ENCODE results near the gene TMEM198. TPM values are rescaled to one million over a fixed set of nuclear protein-coding genes. Genes with fewer than 3 reads are reported as not detected.

TMEM198 gene
- total RNA-seq, 1 donor from 2014 or later: not detected

DNA sequence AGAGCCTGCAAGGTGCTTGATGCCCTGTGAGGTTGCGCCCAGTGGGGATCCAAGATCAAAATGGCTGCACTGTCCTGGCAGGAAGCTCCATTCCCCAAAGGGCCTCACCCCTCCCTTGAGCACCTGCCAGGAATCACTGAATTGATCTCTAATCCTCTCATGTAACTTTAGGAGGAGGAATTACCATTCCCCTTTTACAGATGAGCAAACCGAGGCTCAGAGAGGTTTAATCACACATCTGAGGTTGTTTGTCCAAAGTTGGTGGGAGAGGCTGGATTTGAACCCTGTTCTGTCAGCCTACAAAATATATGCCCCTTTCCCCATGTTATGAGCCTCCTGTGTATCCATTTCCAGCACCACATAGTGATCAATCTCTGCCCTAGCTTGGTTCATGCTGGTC is 19.0 kb upstream of the TMEM198 start:
- no peak for DNase-seq (ENCODE audit: low read depth, low spot score)

DNA sequence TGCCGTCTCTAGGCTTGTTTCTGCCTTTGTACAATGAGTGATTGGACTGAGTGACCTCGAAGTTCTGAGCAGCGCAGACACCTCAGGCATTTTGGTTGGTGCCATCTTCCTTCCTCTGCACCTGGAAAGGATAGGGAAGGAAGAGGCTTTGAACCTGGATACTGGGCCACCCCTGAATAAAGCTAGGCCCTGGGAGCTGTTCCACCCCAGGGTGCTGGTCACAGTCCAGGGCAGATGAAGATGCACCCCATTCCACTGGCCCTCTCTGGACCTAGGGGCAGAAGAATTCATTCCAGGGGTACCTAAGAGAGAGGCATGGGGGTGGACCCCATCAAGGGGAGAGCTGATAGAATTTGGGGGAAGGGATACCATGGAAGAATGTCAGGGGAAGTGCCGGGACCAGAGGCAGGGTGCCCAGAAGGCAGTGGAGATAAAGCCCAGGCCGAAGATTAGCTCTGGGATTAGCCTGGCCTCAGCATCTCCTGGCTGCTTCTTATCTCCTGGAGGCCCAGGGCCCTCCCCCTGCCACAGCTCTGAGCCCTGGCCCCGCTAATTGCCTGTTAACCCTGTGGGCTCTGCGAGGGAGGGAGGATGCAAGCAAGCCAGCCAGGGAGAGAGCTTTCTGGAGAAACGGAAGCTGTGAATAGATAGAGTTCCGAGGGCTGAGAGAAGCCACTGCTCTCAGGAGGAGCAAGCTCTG is 18.1 kb upstream of the TMEM198 start:
- no peak for DNase-seq (ENCODE audit: low read depth, low spot score)

DNA sequence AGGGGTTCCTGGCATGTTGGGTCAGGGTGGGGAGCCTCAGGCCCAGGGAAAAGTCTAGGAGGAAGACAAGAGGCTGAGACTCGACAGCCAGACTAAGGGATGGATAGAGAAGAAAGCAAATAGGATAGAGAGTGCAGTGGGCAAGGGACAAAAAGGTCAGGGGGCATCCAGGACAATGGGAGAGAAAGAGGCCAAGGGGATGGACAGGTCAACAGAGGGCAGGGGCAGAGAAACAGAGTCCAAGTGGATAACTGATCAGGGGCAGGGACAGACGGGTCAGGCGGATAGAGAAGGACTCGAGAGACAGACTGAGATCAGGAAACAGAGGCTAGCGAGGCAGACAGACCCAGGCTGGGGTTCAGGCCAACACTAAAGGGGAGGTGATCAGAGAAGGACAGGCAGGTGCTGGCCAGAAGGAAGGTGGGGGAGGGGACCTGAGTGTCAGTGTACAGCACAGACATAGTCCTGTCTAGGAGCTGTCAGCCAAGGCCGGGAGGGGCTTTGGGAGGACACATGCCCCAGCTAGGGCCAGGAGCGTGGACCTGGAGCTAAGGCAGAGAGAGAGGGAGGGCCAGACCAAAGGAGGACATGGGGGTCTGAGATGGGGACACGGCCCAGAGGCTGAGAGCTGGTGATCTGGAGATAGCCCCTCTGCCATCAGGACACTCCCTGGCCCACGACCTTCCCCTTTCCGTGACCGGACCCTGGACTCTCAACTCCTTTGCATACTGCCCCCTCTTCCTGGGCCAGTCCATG is 17.3 kb upstream of the TMEM198 start:
- DNase-seq (ENCODE audit: low read depth, low spot score): no peak

DNA sequence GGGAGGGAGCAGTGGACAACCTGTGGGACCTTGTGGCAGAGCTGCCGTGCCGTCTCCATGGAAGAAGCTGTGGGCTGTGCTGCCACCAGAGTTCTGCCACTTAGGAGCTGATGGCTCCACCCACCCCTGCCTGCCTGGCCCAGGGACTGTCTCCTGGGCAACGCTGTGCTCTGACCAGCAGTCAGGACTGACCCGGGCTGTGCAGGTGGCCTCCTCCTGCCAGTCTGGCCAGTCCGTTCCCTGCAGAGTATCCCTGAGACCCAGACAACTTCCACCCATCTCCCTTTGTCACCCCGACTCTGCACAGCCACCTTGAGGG is 16.8 kb upstream of the TMEM198 start:
- DNase-seq (ENCODE audit: low read depth, low spot score): no peak

DNA sequence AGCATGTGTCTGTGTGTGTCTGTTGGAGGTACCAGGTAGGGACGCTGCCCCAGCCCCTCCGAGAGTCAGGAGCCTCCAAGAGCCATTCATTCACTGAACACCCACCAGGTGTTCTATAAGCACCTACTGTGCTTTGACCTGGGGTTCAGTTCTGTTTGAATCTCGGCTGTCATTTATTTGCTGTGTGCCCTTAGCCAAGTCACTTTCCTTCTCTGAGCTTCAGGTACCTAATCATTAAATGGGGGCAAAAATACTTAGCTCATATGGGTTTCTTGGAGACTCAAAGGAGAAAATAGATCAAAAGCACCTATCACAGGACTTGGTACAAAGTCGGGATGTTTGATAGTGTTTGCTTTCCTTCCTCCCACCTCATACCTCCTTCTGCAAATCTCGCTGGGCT is 16.4 kb upstream of the TMEM198 start:
- DNase-seq (ENCODE audit: low read depth, low spot score): no peak

DNA sequence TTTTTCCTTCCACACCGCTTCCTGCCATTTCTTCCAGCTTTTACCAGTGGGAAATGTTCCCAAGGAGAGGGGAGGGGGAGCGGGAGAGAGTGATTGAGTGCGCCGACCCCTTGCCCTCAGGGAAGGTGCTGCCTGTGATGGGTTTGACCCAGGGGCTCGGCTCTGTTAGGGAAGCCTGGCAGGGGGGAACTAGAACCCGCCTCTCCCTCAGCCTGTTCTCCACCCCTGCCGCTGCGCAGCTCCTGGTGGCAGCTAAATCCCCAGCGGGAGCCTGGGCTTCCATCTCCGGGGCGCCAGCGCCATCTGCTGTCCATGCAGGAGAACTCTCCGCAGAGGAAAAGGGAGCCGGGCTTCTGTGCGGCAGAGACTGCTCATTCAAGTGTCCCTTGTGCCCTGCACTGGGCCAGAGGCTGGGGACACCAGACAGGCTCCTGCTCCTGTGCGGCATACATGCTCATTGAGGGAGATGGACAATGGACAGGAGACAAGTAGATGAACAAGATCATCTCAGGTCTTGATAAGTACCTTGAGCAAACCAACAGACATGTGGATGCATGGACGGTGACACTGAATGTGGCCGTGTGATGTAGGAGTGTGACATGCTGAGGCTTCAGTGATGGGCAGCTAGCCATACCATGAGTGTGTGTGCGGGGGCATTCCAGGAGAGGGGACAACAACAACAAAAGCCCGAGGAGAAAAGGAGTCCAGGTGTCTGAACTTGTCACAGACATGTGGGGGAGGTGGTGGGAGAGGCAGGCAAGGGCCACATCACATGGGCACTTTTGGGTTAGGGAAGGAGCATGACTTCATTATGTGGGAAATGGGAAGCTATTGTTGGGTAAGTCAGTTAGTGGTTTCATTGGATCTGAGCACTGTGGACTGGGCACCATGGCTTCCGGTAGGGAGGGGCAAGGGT is 13.5 kb upstream of the TMEM198 start:
- peak; percentile 35 for DNase-seq (ENCODE audit: low read depth, low spot score)

DNA sequence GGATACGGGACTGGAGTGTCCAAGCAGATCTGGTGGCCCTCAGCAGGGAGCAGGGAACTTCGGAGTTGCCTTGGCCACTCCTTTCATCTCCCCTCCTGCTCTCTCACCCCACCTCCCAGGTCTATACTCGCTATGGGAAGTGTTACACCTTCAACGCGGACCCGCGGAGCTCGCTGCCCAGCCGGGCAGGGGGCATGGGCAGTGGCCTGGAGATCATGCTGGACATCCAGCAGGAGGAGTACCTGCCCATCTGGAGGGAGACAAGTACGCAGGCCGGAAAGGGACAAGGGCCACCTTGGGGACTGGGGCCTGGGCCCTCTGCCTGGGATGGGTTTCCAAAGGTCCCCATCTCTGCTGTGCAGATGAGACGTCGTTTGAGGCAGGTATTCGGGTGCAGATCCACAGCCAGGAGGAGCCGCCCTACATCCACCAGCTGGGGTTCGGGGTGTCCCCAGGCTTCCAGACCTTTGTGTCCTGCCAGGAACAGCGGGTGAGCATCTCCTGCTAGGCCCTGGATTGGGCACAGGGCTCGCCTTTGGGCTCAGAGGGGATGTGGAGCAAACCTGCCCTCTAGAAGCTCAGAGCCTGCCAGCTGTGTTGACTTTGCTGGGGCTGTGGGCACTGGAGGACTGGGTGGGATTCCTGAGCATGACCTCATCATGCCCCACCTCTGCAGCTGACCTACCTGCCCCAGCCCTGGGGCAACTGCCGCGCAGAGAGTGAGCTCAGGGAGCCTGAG is 12.0 kb upstream of the TMEM198 start:
- no peak for DNase-seq (ENCODE audit: low read depth, low spot score)

DNA sequence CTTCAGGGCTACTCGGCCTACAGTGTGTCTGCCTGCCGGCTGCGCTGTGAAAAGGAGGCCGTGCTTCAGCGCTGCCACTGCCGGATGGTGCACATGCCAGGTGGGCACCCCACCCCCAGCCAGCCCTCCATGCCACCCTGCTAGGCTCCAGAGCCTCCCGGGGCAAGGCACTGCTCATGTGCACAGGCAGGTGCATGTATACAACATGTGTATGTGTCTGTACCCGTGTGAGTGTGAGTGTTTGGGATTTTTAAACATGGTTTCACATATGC is 11.5 kb upstream of the TMEM198 start:
- DNase-seq (ENCODE audit: low read depth, low spot score): no peak

DNA sequence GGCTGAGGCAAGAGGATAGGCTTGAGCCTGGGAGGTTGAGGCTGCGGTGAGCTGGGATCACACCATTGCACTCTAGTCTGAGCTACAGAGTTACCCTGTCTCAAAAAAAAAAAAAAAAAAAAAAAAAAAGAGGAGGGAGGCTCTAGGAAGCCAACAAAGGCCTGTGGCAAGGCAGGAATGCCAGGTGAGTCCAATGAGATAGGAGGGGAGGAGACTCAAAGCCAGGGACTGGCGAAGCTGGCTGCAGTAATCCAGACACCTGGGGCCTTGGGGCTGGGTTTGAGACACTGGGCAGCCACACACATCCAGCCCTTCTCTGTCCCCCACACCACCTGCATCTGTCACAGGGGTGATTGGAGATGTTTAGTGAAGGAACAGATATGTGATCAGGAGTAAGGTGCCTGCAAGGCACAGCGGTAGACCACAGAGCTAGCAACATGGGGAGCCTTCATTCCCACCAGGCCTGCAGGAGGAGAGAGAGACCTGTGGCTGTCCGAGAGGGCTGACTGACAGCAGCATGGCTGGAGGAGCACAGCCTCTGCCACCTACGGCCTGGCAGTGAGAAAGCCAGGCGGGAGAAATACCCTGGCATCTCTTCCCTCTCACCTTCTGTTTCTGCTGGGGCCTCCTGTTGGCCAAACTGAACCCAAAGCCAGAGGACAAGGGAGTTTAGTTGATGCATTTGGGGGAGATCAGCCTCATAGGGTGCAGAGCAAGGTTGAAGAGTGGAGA is 9.7 kb upstream of the TMEM198 start:
- no peak for DNase-seq (ENCODE audit: low read depth, low spot score)

DNA sequence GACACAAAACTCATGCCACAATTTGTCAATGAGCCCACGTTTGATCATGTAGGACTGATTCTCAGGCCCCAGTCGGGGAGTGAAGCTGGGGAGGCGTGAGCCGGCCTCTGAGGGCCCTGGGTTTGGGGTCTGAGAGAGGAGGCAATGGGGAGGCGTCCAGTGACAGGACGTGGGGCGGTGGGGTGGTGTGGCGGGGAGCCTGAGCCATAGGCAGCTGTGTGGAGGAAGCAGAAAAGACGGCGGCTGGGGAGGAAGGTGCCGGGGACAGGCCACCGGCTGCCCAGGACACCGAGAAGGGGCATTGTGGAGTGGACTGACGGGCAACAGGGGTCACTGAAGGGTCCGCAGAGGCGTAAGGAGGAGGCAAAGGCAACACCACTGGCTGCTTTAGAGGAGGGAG is 7.4 kb upstream of the TMEM198 start:
- no peak for DNase-seq (ENCODE audit: low read depth, low spot score)

DNA sequence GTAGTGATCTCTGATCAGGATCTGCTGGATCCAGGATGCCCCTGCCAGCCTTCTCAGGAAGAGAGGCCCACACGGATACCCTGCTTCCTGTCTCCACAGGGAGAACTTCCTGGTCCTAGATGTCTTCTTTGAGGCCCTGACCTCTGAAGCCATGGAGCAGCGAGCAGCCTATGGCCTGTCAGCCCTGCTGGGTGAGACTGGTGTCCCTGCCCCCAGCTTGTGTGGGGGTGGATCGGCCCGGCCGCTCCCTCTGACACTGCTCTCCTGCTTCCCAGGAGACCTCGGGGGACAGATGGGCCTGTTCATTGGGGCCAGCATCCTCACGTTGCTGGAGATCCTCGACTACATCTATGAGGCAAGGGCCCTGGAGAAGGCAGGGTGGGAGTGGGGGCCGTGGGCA is 6.9 kb upstream of the TMEM198 start:
- no peak for DNase-seq (ENCODE audit: low read depth, low spot score)

DNA sequence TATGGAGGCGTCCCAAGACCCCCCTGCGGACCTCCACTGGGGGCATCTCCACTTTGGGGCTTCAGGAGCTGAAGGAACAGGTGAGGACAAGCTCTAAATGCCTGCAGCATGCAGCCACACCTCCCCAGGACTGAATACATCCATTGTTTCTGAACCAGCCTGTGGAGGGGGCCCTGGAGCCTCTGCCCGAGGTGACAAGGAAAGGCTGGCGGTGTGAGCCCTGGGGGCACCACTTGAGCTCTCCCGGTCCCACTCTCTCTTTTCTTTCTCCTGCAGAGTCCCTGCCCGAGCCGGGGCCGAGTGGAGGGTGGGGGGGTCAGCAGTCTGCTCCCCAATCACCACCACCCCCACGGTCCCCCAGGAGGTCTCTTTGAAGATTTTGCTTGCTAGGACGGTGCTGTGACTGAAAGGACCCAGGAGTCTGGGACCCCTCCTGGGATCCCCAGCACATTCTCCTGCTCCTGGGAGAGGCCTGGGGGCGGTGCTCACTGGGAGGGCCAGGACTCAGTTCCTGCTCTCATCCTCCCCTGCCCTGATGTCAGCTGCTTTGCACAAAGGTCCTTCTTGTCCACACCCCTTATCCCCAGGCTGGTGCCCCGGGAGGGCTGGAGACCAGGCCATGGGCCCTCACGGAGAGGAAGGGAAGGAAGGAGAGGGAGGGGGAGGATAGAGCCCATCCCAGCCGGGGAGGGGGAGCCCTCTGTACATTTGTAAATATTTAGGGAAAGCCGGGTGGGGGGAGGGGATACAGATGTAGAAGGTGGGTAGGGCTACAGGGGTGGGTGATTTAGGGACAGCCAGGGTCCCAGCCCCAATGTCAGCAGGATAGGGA is 6.0 kb upstream of the TMEM198 start:
- no peak for DNase-seq (ENCODE audit: low read depth, low spot score)

DNA sequence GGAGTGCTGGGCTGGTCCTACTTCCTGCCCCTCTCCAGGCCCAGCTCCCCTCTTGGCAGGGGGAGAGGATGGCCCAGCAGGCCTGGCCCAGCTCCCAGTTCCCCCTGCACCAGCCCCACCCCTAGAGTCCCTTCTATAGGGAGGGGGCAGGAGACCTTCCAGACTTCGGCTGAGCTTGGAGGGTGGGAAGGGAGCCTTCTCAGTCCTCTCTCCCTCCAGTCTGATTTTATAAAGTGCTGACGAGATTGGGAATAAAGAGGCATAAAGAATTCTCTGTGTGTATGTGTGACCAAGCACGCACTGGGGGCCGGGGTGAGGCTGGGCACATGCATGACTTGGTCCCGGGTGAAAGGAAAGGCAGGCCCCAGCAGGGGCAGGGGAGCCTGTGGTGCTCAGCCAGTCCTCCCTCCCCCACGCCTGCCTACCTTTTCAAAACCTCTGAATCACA is 5.3 kb upstream of the TMEM198 start:
- DNase-seq (ENCODE audit: low read depth, low spot score): no peak

DNA sequence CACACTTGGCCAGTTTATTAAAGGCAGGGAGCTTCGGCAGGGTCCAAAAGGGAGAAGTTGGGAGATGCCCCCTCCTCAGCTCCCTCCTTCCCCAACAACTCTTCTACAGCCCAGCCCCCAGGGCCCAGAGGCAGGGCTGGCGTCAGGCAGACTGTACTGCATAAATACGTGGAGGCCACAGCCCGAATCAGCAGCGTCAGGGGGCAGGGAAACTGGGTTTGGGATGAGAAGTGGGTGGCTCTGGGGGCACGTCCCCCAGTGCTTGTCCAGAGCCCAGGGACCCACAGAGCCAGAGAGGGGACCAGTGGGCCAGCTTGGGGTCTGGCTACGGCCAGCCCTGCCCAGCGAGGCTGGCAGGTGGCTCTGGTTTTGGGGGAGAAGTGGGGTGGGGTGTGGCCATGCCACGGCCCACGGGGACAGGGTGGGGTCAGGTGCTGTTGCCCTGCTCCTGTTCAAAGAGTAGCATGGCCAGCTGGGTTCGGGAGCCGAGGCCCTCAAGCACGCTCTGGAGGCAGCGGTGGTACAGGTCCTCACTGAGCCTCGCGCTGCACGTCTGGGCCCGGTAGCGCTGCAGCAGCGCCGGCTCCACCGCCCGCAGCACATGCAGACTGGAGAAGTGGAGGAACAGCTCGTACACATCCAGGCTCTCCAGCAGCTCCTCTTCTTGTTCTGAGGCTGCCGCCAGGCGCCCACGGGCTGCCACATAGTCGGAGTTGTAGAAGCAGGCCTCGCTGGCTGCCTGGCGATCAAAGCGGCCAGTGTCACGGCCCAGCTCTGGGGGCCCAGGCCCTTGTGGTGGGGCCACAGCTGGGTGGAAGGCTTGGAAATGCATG is 4.7 kb upstream of the TMEM198 start:
- no peak for DNase-seq (ENCODE audit: low read depth, low spot score)

DNA sequence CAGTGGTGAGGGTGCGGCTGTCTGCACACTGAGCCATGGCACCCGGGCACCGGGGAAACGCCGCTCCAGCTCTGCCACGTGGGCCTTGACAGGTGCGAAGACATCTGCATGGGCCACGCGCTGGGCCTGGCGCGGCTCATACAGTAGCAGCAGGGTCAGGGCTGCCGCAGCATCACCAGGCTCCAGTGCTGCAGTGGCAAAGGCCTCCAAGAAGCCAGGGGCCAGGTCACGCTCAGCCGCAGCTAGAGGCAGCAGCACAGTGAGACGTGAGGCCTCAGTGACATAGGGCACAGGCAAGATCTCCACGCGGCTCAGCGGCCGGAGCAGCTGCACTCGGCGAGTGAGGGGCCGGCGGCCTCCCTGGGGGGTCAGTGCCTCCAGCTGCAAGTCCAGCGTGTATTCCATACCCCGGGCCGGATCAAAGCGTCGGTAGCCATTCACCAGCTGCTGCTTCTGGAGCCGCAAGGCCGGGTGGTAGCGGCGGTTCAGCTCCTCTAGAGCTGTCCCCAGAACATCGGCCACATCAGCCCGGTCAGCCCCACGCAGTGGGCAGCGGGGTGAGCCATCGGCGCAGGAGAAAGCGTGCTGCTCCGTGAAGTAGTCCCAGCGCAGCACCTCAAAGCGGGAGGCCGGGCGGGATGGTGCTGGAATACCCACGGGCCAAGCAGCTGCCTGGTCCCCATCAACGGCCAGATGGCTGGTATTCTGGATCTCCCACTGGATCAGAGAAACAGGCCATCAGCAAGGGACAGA is 3.7 kb upstream of the TMEM198 start:
- no peak for DNase-seq (ENCODE audit: low read depth, low spot score)

DNA sequence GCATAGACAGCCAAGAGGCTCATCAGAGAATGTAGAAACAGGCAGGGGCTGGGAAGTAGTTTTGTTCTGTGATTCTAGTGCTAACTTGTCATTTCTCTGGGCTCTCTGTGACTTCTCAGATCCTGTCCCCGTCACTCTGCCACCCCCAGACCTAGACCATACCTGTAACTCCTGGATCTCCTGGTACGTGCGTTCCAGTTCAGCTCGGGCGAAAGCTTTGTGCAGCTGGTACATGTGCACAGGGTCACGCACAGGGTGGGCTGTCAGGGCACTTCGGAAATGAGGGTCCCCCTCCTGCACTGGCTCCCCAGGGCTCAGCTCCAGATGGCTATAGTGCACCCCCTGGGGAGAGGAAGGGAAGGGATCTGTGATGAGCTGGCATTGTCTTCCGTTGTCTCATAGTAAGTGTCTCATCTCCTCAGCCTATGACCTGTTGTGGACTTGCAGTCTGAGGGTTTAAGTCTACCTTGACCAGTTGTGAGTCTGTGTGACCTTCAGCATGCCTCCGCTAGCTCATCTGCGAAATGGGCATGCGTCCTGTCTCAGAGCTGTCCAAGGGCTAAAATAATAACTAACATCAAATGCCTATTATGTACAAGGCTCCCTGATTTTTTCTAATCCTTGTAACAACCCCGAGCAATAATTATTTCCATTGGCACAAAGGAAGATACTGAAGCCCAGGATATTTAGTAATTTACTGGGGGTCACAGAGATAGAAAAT is 2.9 kb upstream of the TMEM198 start:
- DNase-seq (ENCODE audit: low read depth, low spot score): no peak

DNA sequence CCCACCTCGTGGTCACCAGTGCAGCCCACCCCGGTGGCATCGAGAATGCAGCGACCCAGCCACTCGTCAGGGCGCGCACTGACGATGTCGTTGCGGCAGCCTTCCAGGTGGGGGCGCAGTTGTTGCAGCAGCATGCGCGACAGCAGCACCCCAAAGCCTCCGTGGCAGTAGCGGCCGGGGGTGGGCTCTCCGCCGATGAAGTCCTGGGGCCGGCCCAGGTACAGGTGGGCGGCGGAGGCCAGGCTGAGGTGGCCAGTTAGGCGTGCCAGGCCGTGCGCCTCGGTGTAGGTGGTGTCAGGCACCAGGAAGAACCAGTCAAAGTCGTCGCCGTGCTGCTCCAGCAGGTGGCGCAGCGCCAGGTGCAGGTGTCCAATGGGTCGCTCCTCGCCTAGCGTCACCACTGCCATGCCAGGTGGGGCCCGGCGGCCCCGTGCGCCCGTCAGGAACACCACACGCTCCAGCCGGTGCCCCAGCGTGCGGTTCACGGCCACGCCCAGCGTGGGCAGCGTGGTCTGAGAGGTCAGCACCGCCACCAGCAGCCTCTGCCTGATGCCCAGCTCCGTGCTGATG is 2.1 kb upstream of the TMEM198 start:
- no peak for DNase-seq (ENCODE audit: low read depth, low spot score)

Data from pulmonary artery endothelial cell (primary cell).